DND-41 (cell line): ENCODE data around the gene RNASE1.
A peak's percentile ranks its signal among the peaks of the same experiment; 100 is the strongest.

Experiments
- ATAC-seq: fragments of 200-7000 bp; cut with Tn5 transposase; 3 replicates; pipeline ENCODE4 v1.9.1; 2021; ENCODE audit warnings: low read depth; ENCODE audit not compliant: insufficient read depth
- DNase-seq: peaks from one replicate; pipeline ENCODE4 v3.0.0-alpha.2; 2020
- H2AFZ ChIP-seq: 2 replicates; pipeline ENCODE4 v1.6.0; 2012; ENCODE audit warnings: low read depth, low read length
- H3K27ac ChIP-seq: 2 replicates; pipeline ENCODE4 v1.5.1; 2012; ENCODE audit warnings: low read length, inconsistent platforms
- H3K27me3 ChIP-seq: fragments of 200-600 bp; sonication (generic); 2 replicates; pipeline ENCODE4 v1.6.0; 2012; ENCODE audit warnings: low read length, mild to moderate bottlenecking, inconsistent platforms; ENCODE audit not compliant: insufficient read depth, poor library complexity
- H3K36me3 ChIP-seq: 2 replicates; pipeline ENCODE4 v1.5.1; 2012; ENCODE audit warnings: low read length, inconsistent platforms; ENCODE audit not compliant: insufficient read depth
- H3K4me1 ChIP-seq: 2 replicates; pipeline ENCODE4 v1.5.1; 2012; ENCODE audit warnings: mild to moderate bottlenecking, low read length; ENCODE audit not compliant: insufficient read depth
- H3K4me2 ChIP-seq: 2 replicates; pipeline ENCODE4 v1.6.0; 2012; ENCODE audit warnings: mild to moderate bottlenecking, moderate library complexity, low read length, inconsistent platforms; ENCODE audit not compliant: insufficient read depth
- H3K4me3 ChIP-seq, 2 experiments: fragments of 200-600 bp in 1 of 2; shearing (Covaris generic) in 1 of 2; 2 replicates each; pipeline ENCODE4 v1.5.1; 2012 to 2016; ENCODE audit warnings: inconsistent platforms in 2 of 2, low read length in 2 of 2, mild to moderate bottlenecking in 2 of 2, low read depth in 1 of 2, moderate library complexity in 1 of 2
- H3K79me2 ChIP-seq: 2 replicates; pipeline ENCODE4 v1.6.0; 2012; ENCODE audit warnings: low read length, inconsistent platforms; ENCODE audit not compliant: insufficient read depth
- H3K9ac ChIP-seq: 2 replicates; pipeline ENCODE4 v1.6.0; 2012; ENCODE audit warnings: low read depth, mild to moderate bottlenecking, inconsistent platforms, low read length, moderate library complexity
- H3K9me3 ChIP-seq: 2 replicates; pipeline ENCODE4 v1.5.1; 2012; ENCODE audit warnings: low read length, moderate library complexity, mild to moderate bottlenecking, inconsistent platforms; ENCODE audit not compliant: insufficient read depth, severe bottlenecking
- H4K20me1 ChIP-seq: 2 replicates; pipeline ENCODE4 v1.6.0; 2012; ENCODE audit warnings: low read length; ENCODE audit not compliant: insufficient read depth
- EZH2 ChIP-seq: IDR thresholded peaks from 3 replicates; pipeline ENCODE4 v1.6.1; 2012; ENCODE audit warnings: borderline replicate concordance, low read depth, mild to moderate bottlenecking, moderate library complexity, low read length, inconsistent platforms; ENCODE audit not compliant: severe bottlenecking
- TF ChIP-seq, protein P1 (sequence below): IDR thresholded peaks from 2 replicates; pipeline ENCODE4 v1.5.1; 2012; ENCODE audit warnings: borderline replicate concordance, low read length, moderate library complexity, mild to moderate bottlenecking; ENCODE audit not compliant: poor library complexity, severe bottlenecking; ENCODE audit errors: extremely low read depth

The RNASE1 gene

DNA sequence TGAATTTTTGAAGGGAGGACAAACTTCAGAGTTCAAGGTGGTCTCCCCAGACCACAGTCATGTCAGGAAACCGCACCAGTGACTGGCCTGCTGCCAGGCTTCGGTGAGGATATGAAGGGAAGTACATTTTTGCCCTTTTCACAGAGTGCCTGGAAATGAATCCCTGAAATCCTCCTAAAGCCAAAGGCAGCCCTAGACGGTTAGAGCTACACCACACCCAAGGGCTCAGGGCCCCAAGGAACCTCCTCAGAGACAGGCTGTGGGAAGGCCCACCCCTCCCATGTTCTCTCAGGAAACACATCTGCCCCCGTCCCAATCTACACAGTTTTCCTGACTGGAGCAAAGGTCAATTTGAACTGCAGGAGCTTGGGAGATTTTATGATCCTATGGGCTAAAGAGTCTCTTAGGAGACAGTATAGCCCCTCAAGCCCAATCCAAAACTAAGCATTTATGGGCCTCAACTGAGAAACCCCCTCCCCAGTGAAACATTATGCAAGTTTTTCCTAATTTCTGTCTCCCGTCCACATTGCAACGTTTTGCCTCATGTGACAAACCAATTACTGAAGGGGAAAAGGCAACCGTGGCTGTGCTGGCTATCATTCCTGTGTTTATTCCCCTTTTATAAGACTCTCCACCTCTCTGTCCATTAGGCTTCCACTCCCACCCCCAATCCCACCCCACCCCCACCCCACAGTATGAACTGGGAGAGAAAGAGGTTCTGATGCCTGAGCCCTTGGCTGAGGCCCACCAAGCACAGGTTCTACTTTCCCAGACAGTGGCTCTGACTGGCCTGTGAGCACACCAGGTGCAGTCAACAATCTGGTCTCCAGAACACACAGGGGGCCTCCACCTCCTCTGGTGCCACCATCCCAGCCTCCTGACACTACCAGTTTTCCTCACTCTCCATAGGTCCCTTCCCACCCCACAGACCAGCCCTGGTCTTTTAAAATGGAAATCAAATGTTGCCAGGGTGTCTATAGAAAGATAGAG is 9.6 kb upstream of the RNASE1 start:
- Histone ChIP-seq H3K36me3 (no peaks in the 10 kb centered on the region), H3K9ac (no peak overlapping the region), H3K27ac (no peak overlapping the region), H3K79me2 (no peaks in the 10 kb centered on the region), H3K27me3 (no peaks in the 10 kb centered on the region), H4K20me1 (no peaks in the 10 kb centered on the region), H3K4me1 (no peaks in the 10 kb centered on the region), H3K4me2 (no peak overlapping the region), H3K9me3 (no peaks in the 10 kb centered on the region), H3K4me3 (no peak overlapping the region), H2AFZ (no peak overlapping the region)
- peak; percentile 12 for DNase-seq
- ATAC-seq, result no peak
- no peak for TF ChIP-seq EZH2
- TF ChIP-seq, protein P1, sequence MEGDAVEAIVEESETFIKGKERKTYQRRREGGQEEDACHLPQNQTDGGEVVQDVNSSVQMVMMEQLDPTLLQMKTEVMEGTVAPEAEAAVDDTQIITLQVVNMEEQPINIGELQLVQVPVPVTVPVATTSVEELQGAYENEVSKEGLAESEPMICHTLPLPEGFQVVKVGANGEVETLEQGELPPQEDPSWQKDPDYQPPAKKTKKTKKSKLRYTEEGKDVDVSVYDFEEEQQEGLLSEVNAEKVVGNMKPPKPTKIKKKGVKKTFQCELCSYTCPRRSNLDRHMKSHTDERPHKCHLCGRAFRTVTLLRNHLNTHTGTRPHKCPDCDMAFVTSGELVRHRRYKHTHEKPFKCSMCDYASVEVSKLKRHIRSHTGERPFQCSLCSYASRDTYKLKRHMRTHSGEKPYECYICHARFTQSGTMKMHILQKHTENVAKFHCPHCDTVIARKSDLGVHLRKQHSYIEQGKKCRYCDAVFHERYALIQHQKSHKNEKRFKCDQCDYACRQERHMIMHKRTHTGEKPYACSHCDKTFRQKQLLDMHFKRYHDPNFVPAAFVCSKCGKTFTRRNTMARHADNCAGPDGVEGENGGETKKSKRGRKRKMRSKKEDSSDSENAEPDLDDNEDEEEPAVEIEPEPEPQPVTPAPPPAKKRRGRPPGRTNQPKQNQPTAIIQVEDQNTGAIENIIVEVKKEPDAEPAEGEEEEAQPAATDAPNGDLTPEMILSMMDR, result no peak

DNA sequence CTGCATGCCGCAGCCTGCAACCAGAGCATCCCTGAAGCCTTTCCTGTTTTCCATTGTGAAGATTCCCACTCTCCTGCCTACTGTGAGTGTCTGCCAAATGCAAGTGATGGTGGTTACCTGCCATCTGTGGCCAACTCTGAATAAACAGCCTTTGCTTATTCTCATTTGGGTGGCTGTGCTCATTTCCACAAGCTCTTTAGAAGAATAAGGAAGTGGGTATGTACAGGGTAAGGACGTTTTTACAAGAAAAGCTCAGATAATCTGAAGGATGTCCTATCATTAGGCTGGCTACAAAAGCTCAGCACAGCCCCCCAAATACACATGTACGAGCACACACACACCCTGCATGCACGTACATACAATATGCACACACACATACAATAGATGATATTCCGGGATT is 7.3 kb upstream of the RNASE1 start:
- ATAC-seq, result no peak
- Histone ChIP-seq H3K27ac (no peak overlapping the region), H2AFZ (no peak overlapping the region), H3K27me3 (no peaks in the 10 kb centered on the region), H3K36me3 (no peaks in the 10 kb centered on the region), H3K4me3 (no peak overlapping the region), H3K9ac (no peak overlapping the region), H3K4me1 (no peaks in the 10 kb centered on the region), H4K20me1 (no peaks in the 10 kb centered on the region), H3K4me2 (no peak overlapping the region), H3K79me2 (no peaks in the 10 kb centered on the region), H3K9me3 (no peaks in the 10 kb centered on the region)
- DNase-seq, result no peak
- TF ChIP-seq, protein P1, result no peak
- no peak for TF ChIP-seq EZH2

DNA sequence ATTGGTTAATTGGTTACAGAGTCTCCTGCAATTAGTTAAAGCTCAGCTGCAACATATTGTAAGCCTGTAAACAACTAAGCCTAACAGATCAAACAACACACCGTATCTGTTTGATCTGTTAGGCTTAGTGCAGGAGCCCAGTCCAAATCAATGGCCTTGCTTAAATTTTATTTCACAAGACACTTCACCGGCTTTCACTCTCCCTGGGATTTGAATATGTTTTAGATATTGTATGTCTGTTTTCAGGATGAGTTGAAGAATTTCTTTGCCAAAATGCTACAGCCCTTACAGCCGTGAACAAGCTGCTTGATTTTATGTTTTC is 5.5 kb upstream of the RNASE1 start:
- Histone ChIP-seq H3K9me3 (no peaks in the 10 kb centered on the region), H3K79me2 (no peaks in the 10 kb centered on the region), H3K4me1 (no peaks in the 10 kb centered on the region), H3K27me3 (no peaks in the 10 kb centered on the region), H3K27ac (no peak overlapping the region), H4K20me1 (no peaks in the 10 kb centered on the region), H3K9ac (no peak overlapping the region), H2AFZ (no peak overlapping the region), H3K36me3 (no peaks in the 10 kb centered on the region), H3K4me3 (no peak overlapping the region), H3K4me2 (no peak overlapping the region)
- no peak for TF ChIP-seq EZH2
- TF ChIP-seq, protein P1, result no peak
- no peak for ATAC-seq
- DNase-seq, result no peak
